Muscle of back (tissue), 11 donors: ENCODE data around the gene BOD1L1. TPM values are rescaled to one million over a fixed set of nuclear protein-coding genes. Genes with fewer than 3 reads are reported as not detected.
"Not testable (repeated sequence)": the region's sequence is repeated elsewhere in the genome, so short reads cannot be mapped to it uniquely, and the experiment has no call there.

Experiments
- DNase-seq, 3 donors: peaks; one replicate each; pipeline versions ENCODE4 v3.0.0 to v3.0.0-alpha.2; 2013
- polyA plus RNA-seq, 10 donors: library from polyadenylated mRNA; unstranded; fragments of 120-200 nt; gene quantifications; one replicate each; pipeline ENCODE4 v1.2.1, GENCODE V29; 2013; ENCODE audit not compliant: insufficient read length in 10 of 10

BOD1L1 gene
- polyA plus RNA-seq, 10 donors: 27.8 to 43.2 (median 35.0) TPM

- DNase-seq: peak in 1 of 3 donors; percentile 4
Observed at GRCh38 chr4:13626492-13627177, 890 bp downstream of the BOD1L1 start.

DNA sequence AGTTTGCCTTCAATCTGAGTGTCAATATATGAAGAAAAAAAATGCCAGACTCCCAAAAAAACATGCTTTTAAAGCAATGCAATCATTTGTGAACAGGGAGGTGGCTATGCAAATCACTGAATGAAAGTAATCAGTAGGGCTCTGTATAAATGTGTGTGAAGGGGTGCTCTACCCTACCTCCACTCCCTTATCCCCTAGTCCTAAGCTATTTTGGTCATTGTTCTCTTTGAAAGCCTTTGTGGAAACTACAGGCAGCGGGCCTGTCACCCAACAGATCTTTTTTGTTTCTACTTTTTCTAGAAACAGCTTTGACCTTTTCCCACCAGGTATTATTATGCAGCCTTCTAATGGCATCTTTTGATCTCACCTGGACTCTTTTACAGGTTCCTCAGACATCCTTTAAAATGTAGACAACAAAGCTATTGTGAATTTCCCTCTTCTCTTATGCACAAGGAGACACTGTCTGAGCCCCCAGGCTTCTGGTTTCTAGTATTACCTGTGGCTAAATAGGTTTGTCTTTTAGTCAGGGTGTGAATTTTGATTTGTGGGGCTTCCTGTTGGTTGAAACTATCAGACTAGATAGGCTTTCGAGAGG lies 9.2 kb downstream of the BOD1L1 start:
- DNase-seq: no peak

GRCh38 chr4:13617801-13618200 lies 9.7 kb downstream of the BOD1L1 start:
- no peak for DNase-seq

- DNase-seq: no peak
Observed at GRCh38 chr4:13616597-13616996, 10.9 kb downstream of the BOD1L1 start.

DNA sequence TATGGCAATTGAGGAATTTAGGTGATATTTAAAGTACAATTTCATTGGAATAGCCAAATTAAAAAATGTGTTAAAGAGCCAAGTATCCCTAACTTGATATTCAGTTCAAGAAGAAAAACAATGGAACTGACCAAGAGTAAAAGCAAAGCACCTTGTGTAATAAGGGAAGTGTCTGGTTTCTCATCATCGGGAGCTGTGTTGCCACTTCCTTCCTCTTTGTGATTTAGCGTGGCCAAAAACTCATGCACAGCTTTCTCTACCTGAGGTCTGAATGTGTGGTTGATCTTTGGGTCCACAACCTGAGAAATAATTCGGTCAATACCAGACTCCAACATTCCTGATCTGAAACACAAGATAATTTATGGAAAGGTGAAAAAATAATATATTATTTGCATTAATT lies 12.4 kb downstream of the BOD1L1 start:
- no peak for DNase-seq

- no peak for DNase-seq
Observed at GRCh38 chr4:13612569-13612968, 15.0 kb downstream of the BOD1L1 start.

DNA sequence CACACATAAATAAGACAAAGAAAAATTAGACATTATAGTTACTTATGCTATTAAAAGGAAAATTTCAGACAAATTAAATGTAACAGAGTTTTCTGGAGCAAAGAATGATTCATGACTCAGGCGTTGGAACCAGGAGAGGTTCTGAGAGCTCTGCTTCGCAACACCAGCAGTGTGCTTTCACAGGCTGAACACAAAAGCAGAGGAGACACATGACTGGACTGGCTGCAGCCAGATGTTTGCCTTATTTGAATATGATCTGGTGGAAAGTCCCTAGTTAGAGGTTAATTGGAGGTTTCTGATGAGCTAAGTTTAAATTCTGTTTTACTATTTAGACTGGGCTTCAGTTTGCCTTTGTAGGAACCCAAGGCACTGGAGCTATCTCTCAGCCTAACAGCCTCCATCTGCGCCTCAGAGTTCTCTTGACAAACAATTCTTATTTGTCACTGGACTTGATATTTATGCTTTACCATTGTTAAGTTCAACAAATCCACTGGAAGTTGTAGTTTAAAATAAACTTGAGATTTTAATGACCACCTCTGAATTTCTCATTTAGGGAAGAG lies 16.2 kb downstream of the BOD1L1 start:
- no peak for DNase-seq

DNA sequence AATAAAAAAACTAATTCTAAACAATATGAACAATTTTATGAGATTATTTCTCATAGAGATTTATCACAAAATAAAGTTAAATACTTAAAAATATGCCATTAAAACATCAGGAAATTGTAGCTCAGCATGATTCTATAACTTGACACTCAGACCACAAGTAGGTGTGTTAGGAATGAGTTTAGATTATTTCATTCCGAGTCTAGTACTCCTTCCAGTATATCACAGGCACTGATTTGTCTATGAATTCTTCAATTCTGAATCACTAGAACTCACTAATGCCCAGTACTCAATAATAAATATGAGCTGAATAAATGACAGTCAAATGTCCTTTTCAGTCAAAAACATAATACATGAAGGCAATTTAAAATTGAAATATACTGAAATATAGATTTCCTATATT lies 22.2 kb downstream of the BOD1L1 start:
- DNase-seq: no peak

- no peak for DNase-seq
Observed at GRCh38 chr4:13601848-13602247, 25.7 kb downstream of the BOD1L1 start.

DNA sequence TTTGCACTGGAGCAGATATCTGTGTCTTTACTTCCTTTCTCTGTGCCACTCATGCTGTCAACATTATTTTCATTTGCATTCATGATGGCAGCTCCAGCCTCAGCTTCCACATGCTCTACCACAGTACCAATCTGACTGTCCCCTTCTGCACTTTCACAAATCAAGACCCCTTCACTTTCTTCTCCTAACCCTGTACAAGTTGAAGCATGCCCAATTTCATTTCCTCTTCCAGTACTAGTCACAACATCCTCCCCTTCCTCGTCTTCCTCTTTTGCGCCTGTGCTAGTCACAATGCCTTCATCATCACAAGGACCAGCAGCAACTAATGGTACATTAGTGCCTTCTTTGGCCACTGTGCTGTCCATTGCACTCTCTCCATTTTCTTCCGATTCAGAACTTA lies 26.5 kb downstream of the BOD1L1 start:
- peak in 1 of 3 donors; percentile 11 for DNase-seq

- no peak for DNase-seq
Observed at GRCh38 chr4:13599159-13599558, 28.4 kb downstream of the BOD1L1 start.

GRCh38 chr4:13597604-13598003 lies 29.9 kb downstream of the BOD1L1 start:
- DNase-seq: no peak

- DNase-seq: no peak
Observed at GRCh38 chr4:13597141-13597540, 30.4 kb downstream of the BOD1L1 start.

GRCh38 chr4:13592220-13592619 lies 35.3 kb downstream of the BOD1L1 start:
- DNase-seq: no peak

GRCh38 chr4:13590766-13591165 lies 36.8 kb downstream of the BOD1L1 start:
- peak in 1 of 3 donors; percentile 12 for DNase-seq

DNA sequence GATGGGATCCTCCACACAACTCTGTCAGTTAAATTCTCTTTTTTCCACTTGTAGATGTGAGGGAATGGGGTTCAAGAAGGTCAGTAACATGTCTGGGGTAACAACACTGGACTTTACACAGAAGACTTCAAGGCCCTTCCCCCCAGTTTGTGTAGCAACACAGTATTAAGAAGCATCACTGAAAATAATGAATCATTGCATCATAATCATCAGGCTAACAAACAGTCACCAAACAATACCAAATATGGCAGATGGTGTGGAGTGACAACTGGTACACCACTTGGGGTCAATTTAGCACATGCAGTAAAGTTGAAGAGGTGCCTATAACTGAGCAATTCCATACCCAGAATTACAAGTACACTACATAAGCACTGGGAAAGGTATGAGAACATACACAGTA lies 38.6 kb downstream of the BOD1L1 start:
- DNase-seq: no peak

DNA sequence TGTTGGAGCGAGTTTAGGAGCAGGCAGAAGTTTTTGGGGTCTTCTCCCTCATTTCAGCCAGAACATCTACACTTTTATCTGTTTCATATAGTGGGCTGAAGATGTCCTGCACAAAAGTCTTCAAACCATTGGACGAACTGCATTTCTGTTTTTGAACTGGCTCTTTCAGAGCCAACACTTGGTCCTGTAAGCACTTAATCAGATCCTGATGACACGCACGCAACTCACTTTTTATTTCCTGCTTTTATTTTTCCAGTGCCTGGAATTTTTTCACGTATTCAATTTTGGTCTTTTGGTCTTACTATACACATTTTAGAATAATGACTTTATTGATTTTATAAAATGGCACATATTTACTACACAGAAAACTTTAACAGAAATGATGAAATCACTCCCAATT lies 43.0 kb downstream of the BOD1L1 start:
- no peak for DNase-seq

- DNase-seq: no peak
Observed at GRCh38 chr4:13580036-13580435, 47.5 kb downstream of the BOD1L1 start.

GRCh38 chr4:13577660-13578059 lies 49.9 kb downstream of the BOD1L1 start:
- DNase-seq: no peak

- no peak for DNase-seq
Observed at GRCh38 chr4:13570916-13571315, 56.6 kb downstream of the BOD1L1 start.

GRCh38 chr4:13567125-13567524 lies 60.4 kb downstream of the BOD1L1 start:
- DNase-seq: no peak

GRCh38 chr4:13562876-13563275 lies 64.6 kb downstream of the BOD1L1 start:
- DNase-seq: no peak

DNA sequence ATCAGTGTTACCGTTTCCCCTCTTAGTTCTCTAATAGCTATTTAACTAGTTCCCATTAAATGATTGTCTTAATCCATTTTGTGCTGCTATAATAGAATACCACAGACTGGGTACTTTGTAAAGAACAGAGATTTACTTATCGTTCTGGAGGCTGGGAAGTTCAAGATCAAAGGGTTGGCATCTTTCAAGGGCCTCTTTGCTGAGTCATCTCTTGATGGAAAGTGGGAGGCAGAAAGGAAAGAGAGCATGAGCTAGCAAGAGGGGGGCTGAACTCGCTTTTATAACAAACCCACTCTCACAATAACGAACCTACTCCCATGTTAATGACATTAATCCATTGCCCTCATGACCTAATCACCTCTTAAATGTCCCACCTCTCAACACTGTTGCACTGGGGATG lies 65.9 kb downstream of the BOD1L1 start:
- no peak for DNase-seq

GRCh38 chr4:13560111-13560510 lies 67.4 kb downstream of the BOD1L1 start:
- not testable (repeated sequence) for DNase-seq
